Lower lobe of right lung (tissue), 2 donors: Measurements from ENCODE around the gene ENPP4. TPM values are rescaled to one million over a fixed set of nuclear protein-coding genes. Genes with fewer than 3 reads are reported as not detected.

ENCODE experiments used
- ATAC-seq, 2 donors: fragments of 200-7000 bp; cut with Tn5 transposase; one replicate each; pipeline ENCODE4 v1.9.1; 2020 to 2022; ENCODE audit warnings: mild to moderate bottlenecking in 2 of 2, moderate library complexity in 2 of 2
- DNase-seq: peaks from one replicate; pipeline ENCODE4 v3.0.0-alpha.2; 2020
- H3K27ac ChIP-seq: fragments of 200-600 bp; one replicate; pipeline ENCODE4 v1.8.0; 2022
- H3K27me3 ChIP-seq: fragments of 200-600 bp; one replicate; pipeline ENCODE4 v1.8.0; 2022; ENCODE audit warnings: low read depth
- H3K36me3 ChIP-seq: fragments of 200-600 bp; one replicate; pipeline ENCODE4 v1.8.0; 2022; ENCODE audit warnings: mild to moderate bottlenecking
- H3K4me1 ChIP-seq: fragments of 200-600 bp; one replicate; pipeline ENCODE4 v1.8.0; 2022
- H3K4me3 ChIP-seq: fragments of 200-600 bp; one replicate; pipeline ENCODE4 v1.8.0; 2022; ENCODE audit warnings: mild to moderate bottlenecking
- H3K9me3 ChIP-seq: fragments of 200-600 bp; one replicate; pipeline ENCODE4 v1.8.0; 2022
- intact Hi-C: fragments of 100-400 bp; cut with DNase I; formaldehyde crosslinking; loops from one replicate; pipeline ENCODE4 v1.11.0; 2022
- total RNA-seq: library from RNA; stranded (reverse); fragmentation: NEBNext Ultra II Directional; extraction: Animal tissue kit (Norgen Biotek cat#: 25700); gene quantifications from one replicate; pipeline ENCODE4 v1.2.1, GENCODE V29; 2021
- TF ChIP-seq, protein P1 (sequence below): fragments of 200-600 bp; IDR thresholded peaks from one replicate; pipeline ENCODE4 v1.8.0; 2022; ENCODE audit warnings: antibody characterized with exemption, mild to moderate bottlenecking
- donor health status: DM: no; HTN: yes; CAD: no; lungs with severe emphysema.

ENPP4 gene
- total RNA-seq, 1 donor from 2014 or later, result 33.2 TPM

DNA sequence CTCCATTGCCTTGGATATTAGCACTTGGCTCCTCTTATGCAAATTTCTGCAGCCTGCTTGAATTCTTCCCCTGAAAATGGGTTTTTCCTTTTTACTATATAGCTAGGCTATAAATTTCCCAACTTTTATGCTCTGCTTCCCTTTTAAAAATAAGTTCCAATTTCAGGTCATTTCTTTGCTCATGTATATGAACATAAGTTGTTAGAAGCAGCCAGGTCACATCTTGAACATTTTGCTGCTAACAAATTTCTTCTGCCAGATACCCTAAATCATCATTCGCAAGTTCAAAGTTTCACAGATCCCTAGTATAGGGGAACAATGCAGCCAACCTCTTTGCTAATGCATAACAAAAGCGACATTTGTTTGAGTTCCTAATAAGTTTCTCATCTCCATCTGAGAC, 34.5 kb upstream of the ENPP4 start:
- no peaks in the 10 kb centered on the region for H3K27me3 ChIP-seq
- H3K4me1 ChIP-seq, result peaks cover 3% of the 10 kb centered on the region
- intact Hi-C loops, result loop anchor here (10.0 kb wide), 1 partner anchor 320 kb away; no protein-coding TSS in a partner anchor
- no peak overlapping the region for H3K27ac ChIP-seq
- ATAC-seq, result no peak
- no peak for DNase-seq
- H3K9me3 ChIP-seq, result peaks cover 12% of the 10 kb centered on the region
- no peaks in the 10 kb centered on the region for H3K36me3 ChIP-seq
- TF ChIP-seq, protein P1, sequence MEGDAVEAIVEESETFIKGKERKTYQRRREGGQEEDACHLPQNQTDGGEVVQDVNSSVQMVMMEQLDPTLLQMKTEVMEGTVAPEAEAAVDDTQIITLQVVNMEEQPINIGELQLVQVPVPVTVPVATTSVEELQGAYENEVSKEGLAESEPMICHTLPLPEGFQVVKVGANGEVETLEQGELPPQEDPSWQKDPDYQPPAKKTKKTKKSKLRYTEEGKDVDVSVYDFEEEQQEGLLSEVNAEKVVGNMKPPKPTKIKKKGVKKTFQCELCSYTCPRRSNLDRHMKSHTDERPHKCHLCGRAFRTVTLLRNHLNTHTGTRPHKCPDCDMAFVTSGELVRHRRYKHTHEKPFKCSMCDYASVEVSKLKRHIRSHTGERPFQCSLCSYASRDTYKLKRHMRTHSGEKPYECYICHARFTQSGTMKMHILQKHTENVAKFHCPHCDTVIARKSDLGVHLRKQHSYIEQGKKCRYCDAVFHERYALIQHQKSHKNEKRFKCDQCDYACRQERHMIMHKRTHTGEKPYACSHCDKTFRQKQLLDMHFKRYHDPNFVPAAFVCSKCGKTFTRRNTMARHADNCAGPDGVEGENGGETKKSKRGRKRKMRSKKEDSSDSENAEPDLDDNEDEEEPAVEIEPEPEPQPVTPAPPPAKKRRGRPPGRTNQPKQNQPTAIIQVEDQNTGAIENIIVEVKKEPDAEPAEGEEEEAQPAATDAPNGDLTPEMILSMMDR, result no peak
- no peak overlapping the region for H3K4me3 ChIP-seq

DNA sequence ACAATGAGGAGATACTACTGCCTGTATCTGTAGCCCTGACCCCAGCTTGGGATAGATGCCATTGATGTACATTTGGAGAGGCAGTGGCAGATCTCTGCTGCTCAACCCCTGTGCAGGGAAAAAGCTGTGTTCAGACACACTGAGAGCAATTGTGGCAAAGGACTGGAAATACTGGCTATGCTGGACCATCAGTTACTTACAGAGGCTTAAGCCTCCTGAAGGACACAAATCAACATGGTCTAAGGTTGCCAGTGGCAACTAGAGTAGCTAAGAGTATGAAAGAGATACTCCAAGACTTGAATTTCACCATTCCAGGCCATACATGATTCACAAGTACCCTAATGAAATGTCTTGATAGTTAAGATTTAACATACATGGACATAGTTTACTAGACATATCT, 32.4 kb upstream of the ENPP4 start:
- ATAC-seq (peak in 1 of 2 donors; percentile 72), DNase-seq (no peak)
- Histone ChIP-seq H3K27ac (no peak overlapping the region), H3K4me3 (no peak overlapping the region), H3K9me3 (peaks cover 12% of the 10 kb centered on the region), H3K4me1 (no peaks in the 10 kb centered on the region), H3K36me3 (no peaks in the 10 kb centered on the region), H3K27me3 (no peaks in the 10 kb centered on the region)
- intact Hi-C loops, result loop anchor here (10.0 kb wide), 1 partner anchor 317 kb away; no protein-coding TSS in a partner anchor
- TF ChIP-seq, protein P1, result no peak

DNA sequence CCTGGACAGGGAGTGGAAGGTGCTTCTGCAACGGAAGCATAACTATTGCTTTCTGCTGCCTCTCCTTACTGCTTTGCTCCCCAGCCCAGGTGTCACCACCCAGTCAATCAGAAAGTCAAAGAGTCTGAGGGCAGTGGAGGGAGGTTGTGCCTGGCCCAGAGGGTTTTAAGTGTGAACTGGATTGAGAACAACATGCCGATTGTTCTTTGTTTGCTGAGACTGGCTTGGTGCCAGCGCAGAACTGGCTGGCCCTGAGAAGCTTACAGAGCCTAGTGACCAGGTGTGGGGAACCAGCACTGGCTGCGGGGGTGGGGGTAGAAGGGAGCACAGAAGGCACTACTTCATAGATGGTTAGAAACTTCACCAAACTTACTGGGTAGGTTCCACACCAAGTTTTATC, 31.1 kb upstream of the ENPP4 start:
- Histone ChIP-seq H3K9me3 (peaks cover 12% of the 10 kb centered on the region), H3K27ac (no peak overlapping the region), H3K36me3 (no peaks in the 10 kb centered on the region), H3K4me1 (no peaks in the 10 kb centered on the region), H3K4me3 (no peak overlapping the region), H3K27me3 (no peaks in the 10 kb centered on the region)
- peak; percentile 43 to 51 for ATAC-seq
- TF ChIP-seq, protein P1, result no peak
- intact Hi-C loops, result loop anchor here (10.0 kb wide), 1 partner anchor 316 kb away; no protein-coding TSS in a partner anchor
- DNase-seq, result peak; percentile 55

DNA sequence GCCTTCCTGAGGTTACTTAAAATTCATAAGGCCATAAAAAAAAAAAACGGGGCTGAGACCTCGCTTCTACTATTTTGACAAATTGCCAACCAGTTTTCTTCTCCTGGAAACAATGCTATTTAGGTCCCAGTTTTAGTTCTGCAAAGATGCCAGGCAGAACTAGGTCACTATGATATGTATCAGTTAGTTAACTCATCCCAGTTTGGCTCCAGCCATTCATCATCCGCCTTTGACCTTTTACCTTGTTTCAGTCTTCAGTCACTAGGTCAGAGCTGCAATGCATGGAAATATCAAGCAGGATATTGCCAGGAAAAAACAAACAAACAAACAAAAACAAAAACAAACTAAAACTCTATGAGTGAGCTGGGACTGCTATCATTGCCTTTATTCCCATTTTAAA, 29.8 kb upstream of the ENPP4 start:
- intact Hi-C loops, result loop anchor here (10.0 kb wide), 1 partner anchor 315 kb away; no protein-coding TSS in a partner anchor
- ATAC-seq (no peak), DNase-seq (no peak)
- TF ChIP-seq, protein P1, result no peak
- H3K27ac ChIP-seq, result no peak overlapping the region
- H3K27me3 ChIP-seq, result no peaks in the 10 kb centered on the region
- no peaks in the 10 kb centered on the region for H3K4me1 ChIP-seq
- no peaks in the 10 kb centered on the region for H3K36me3 ChIP-seq
- H3K9me3 ChIP-seq, result peaks cover 5% of the 10 kb centered on the region
- H3K4me3 ChIP-seq, result no peak overlapping the region

DNA sequence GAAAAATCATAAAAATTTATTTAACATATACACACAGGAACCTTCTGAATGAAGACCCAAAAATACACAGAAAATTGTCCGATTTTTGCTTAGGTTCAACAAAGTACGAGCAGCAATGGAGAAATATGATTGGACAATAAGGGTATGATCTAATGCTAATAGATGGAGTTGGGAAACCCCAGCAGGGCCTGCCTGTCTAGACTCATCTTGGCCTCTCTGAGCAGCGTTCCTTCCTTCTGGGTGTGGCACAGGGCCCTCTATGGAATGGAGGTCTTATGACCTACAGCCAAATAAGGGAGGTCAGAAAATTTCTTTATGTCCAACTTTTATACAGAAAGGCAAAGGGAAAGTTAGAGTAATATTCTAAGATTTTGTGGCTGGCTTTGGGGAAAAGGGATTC, 27.7 kb upstream of the ENPP4 start:
- Histone ChIP-seq H3K4me1 (no peaks in the 10 kb centered on the region), H3K36me3 (no peaks in the 10 kb centered on the region), H3K4me3 (no peak overlapping the region), H3K27me3 (no peaks in the 10 kb centered on the region), H3K9me3 (peaks cover under 1% of the 10 kb centered on the region), H3K27ac (no peak overlapping the region)
- TF ChIP-seq, protein P1, result no peak
- intact Hi-C loops, result no loop called here
- ATAC-seq (no peak), DNase-seq (no peak)
